Stimulated activated CD8-positive, alpha-beta memory T cell treated with anti-CD3 and anti-CD28 coated beads, Interleukin-12 subunit alpha, Interleukin-12 subunit beta, amount 100 ng/mL, for 24 hours (primary cell): ENCODE results near the gene SERPINB6.
"Not testable (repeated sequence)": the region's sequence is repeated elsewhere in the genome, so short reads cannot be mapped to it uniquely, and the experiment has no call there.

Source experiments
- DNase-seq: peaks from one replicate; pipeline ENCODE4 v3.0.0-alpha.2; 2020; ENCODE audit errors: extremely low read depth

The SERPINB6 gene

DNA sequence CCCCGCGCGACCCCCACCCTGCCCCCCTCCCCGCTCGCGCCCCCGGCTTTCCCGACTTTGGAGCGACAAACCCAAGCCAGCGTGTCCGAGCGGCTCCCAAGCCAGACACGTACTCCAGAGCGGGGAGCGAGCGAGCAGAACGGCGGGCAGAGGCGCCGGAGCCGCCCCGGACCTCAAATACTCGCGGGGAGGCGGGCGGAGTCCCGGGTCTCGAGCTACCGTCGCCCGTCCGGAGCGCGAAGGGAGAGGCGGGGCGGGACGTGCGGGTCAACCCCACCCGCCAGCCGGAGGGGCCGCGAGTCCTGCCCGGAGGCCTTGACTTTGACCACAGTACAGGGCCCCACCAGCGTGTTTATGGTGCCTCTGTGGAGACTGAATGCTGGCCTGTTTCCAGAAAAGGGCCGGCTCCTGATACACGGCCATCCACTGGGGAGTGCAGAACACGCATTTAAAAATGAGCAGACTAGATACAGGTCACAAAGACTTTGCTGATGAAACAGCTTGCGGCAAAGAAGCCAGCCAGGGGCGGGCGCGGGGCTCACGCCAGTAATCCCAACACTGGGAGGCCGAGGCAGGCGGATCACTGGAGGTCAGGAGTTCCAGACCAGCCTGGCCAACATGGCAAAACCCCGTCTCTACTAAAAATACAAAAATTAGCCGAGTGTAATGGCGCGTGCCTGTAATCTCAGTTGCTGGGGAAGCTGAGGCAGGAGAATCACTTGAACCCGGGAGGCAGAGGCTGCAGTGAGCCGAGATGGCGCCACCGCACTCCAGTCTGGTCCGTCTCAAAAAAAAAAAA lies at the start of gene SERPINB6:
TSS of gene SERPINB6 (minus strand) at position 148 of the 799 bp plus-strand sequence. CDS start 12,235 bp downstream, outside the sequence.
- no peak for DNase-seq

DNA sequence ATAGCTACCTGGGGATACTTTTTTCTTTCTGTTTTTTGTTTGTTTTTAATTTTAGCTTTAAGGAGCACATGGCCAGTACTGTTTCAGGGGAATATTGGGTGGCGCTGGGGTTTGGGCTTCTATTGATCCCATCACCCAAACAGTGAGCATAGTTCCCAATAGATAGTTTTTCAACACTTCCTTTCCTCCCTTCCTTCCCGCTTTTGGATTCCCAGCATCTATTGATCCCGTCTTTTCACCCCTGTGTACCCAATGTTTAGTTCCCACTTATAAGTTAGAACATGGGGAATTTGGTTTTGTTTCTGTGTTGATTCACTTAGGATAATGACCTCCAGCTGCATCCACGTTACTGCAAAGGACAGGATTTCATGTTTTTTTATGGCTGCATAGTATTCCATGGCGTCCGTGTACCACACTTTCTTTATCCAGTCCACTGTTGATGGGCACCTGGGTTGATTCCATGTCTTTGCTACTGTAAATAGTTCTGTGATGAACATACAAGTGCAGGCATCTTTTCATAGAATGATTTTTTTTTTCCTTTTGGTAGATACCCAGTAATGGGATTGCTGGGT lies 48.5 kb upstream of the SERPINB6 start:
- DNase-seq, result no peak

DNA sequence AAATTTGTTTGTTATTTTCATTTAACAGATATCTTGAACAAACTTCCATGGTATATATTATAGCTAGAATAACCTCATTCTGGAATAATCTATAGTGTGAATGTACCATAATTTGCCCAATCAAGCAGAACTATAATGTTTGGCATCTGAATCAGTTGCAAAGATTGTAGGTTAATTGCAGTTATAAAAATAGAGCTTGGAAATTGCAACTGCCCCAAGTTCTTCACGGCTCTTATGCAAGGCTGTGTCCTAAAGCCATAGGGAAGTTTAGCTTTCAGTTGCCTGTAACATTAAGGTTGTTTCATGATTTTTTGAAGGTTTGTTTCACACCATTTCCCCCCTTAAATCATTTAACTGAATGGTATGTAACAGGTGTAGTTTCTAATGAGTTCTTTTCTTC lies 47.7 kb upstream of the SERPINB6 start:
- no peak for DNase-seq

DNA sequence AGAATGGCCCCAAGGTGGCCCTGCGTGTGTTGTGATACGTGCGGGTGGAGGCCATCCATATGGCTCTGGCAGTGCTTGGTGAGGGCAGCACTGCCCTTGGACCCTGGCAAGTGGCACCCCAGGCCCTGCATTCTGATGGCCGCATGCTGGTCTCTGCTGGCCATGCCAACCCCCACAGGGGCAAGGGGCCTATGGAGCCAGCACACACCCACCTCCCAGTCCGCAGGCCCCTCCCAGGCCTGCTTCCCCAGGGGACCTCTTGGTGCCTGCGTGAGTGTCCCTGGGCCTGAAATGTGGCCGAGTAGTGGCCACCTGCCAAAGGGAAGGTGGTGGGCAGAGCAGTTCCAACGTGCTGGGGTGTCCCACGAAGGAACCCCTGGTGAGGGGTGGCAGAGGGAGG lies 45.9 kb upstream of the SERPINB6 start:
- no peak for DNase-seq

DNA sequence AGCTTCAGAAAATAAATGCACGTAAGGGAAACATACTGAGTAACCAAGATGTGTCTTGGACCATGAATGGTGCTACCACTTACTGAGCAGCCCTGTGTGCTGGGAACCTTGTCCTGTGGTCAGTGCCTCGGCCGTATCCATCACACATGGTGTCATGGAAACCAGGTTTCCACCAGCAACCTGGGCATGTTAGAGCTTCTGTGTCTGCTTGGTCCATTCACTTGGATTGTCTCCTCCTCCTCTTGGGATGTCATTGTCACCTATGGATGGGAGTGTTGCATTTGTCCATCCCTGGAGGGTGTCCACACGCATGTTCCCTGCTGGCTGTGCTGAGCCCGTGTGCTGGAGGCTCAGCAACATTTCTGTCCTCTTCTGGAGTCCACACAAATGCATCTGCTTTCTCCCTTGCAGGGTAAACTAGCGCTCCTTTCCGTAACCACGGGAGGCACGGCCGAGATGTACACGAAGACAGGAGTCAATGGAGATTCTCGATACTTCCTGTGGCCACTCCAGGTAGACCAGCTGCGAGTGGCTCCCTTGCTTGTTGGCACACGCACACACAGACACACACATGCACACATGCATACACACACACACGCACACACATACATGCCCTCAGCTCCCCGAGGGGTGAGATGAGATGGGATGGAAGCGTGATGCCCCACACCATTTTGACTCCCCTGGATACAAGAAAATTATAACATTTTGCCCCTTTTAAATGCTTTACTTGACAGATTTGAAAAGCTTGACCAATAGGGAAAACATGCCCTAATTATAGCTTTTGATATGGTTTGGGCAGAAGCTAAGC lies 45.3 kb upstream of the SERPINB6 start:
- no peak for DNase-seq

DNA sequence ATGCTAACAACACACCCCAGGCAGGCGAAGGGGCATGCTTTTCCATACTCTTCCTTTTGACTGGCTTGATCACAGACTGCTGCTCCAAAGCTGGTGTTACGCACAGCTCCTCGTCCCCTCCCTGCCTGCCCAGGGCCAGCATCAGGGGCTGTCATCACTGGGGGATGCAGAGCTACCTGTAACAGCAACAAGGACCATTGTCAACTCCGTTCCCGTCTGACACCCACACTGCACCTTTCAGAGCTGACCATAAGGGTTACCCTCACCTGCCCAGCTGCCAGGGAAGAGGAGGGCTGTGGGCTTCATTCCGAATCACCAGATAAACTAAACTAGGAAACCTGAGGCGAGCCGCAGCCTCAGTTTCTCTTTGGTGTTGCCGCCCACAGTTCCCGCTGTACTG lies 43.8 kb upstream of the SERPINB6 start:
- DNase-seq, result no peak

DNA sequence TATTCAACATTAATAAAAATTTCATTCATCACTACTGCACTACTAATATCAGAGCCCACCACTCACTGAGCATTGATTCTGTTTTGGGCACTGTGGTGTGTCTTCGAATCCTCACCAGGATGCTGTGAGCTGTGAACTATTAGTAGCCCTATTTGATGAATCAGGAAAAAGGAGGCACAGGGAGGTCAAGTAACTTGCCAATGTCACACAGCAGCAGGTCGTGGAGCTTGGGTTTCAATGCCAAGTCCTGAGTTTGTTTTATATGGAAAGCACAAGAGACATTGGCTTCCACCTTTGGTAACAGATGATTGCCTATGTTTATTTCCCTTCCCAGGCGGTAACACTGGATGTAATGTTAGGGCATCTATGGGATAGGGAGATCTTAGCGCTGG lies 43.3 kb upstream of the SERPINB6 start:
- no peak for DNase-seq

DNA sequence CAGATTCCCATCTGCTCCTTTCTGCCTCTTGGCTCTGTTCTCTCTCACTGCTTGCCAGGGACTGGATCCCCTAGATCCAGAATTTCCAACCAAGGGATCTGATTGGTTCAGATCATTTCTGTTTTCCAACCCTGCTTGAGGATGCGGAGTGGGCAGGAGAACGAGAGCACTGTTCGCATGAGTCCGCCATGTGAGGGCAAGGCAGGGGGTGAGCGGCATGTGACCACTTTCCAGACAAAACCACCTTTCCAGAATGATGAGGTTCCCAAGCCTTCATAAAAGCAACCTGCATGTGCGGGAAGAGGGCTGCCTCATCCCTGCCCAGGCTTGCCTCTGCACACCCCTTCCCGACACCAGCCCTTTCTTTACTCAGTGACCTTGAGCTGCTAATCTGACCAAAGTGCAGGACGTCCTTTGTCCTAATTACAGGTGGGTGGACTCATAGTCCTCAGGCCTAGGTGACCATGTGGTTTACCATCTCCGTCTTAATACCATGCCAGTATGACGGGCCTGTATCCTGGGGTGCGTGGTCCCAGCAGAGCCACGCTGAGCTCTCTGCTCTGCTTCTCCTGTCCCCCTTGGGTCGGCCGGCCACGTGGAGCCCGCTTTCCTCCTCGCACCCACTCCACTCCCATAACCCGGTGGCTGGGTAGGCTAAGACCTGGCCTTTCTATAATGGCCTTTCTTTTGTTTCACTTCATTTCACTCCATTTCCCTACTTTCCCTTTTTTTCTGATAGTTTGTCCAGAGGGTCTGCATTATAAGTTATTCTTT lies 42.7 kb upstream of the SERPINB6 start:
- no peak for DNase-seq

DNA sequence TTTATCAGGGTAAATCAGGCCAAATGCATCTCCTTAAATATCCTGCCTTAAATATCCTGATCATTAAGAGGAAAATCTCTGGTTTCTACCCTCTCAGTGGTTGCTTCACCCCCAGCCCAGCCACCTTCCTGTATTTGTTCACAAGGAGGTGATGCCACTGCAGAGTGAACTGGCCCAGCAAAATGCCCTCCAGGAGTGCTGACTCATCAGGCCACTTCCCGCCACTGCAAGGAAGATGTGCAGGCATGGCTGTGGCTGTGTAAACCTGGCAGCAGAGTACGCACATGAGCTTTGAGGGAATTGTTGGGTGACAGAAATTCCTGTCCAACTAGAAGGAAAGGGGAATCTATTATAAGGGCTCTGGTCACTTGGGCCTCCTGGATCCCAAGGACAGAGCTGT lies 42.1 kb upstream of the SERPINB6 start:
- no peak for DNase-seq

DNA sequence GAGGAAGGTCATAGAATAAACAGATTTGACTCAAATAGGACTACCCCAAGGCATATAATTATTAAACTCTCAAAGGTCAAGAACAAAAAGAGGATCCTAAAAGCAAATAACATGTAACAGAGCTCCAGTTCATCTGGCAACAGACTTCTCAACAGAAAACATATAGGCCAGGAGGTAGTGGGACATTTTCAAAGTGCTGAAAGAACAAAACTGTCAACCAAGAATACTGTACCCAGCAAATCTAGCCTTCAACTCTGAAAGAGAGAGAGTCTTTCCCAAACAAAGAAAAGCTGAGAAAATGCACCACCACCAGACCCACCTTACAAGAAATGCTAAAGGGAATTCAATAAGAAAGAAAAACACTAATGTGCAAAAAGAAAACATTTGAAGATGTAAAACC lies 40.2 kb upstream of the SERPINB6 start:
- DNase-seq, result no peak

DNA sequence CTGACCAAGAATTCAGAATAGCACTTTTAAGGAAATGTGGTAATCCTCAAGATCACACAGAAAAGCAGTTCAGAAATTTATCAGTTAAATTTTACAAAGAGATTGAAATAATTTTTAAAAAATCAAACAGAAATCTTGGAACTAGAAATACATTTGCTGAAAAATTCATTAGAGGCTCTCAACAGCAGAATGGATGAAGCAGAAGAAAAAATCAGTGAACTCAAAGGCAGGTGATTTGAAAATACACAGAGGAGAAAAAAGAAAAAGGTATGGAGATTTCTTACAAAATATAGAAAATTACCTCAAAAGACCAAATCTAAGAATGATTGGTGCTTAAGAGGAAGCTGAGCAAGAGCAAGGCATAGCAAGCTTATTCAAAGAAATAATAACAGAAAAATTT lies 39.8 kb upstream of the SERPINB6 start:
- DNase-seq, result no peak

DNA sequence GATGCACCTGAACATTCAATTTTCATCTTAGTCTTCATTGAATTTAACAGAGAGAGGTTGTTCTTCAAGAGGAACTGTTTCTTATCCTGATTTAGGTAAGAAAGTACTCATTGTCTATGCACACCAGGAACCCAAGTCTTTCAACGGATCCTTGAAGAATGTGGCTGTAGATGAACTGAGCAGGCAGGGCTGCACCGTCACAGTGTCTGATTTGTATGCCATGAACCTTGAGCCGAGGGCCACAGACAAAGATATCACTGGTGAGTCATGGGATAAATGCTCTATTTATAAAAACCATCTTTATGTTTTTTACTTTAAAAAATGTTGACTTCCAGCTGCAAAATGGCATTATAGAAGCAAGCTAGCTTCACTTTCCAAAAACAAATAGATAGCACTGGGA lies 38.6 kb upstream of the SERPINB6 start:
- DNase-seq, result no peak

DNA sequence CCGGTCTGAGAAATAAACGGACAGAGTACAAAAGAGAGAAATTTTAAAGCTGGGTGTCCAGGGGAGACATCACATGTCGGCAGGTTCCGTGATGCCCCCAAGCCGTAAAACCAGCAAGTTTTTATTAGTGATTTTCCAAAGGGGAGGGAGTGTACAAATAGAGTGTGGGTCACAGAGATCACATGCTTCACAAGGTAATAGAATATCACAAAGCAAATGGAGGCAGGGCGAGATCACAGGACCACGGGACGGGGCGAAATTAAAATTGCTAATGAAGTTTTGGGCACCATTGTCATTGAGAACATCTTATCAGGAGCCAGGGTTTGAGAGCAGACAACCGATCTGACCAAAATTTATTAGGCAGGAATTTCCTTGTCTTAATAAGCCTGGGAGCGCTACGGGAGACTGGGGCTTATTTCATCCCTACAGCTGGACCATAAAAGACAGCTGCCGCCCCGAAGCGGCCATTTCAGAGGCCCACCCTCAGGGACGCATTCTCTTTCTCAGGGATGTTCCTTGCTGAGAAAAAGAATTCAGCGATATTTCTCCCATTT lies 37.4 kb upstream of the SERPINB6 start:
- DNase-seq, result not testable (repeated sequence)

DNA sequence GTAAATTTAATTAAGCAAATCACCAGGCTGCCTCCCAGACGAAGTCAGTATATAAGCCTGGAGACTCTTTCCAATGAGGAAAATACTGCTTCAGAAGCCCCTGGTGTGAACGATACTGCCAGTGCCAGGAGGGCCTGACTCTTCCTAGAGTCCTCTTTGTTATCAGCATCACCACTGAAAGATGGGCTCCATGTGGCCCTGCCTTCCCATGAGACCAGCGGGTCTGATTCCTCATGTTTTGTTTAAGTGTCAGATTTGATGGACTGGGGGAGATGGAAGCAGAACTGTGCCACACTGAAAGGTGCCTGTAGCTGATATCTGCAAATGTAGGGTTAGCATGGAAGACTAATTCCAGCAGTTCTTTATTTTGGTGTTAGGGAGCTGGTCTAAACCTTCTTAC lies 36.2 kb upstream of the SERPINB6 start:
- no peak for DNase-seq

DNA sequence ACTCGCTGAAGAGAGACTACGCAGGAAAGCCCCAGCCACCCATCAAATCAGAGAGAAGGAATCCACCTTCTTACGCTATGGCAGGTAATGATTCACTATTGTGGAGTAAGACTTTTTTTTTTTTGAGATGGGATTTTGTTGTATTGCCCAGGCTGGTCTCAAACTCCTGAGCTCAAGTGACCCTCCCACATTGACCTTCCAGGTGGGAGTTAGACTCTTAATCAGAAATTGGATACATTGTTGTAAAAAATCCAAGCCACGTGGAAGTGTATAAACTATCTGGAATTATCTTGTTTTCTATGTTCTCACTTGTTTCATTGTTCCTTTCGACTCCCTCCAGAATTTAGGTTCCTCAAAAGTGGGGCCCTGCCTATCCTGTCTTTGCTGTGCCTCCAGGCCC lies 35.1 kb upstream of the SERPINB6 start:
- DNase-seq, result no peak

DNA sequence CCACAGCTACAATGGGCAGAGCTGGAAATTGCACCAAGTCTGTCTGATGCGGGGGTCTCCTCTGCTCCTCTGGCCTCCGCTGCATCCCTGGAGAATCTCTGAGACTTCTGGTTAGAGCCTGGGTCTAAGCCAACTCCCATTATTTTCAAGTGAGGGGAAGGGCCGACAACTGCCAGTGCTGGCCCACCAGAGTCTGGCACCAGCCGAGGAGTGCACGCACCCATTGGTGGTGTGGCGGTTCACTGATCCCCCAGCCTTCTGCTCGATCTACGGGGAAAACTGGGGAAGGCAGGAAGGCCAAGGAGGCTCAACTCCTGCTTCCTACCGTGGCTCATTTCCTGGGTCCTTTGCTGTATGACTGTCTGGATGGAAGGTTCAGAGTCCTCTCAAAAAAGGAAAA lies 34.5 kb upstream of the SERPINB6 start:
- DNase-seq, result no peak

DNA sequence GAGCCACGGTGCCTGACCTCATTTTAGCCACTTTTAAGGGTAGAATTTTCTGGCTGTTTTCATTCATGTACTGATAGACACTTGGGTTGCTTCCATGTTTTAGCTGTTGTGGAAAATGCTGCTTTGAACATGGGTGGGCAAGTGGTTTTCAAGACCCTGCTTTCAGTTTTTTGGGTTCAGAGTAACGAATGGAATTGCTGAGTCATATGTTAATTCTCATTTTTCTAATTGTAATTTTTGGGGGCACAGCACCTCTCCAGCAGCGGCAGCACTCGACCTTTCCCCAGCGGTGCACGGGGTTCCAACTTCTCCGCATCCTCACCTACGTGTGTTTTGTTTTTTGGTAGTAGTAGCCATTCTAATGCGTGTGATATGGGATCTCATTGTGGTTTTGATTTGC lies 33.7 kb upstream of the SERPINB6 start:
- DNase-seq, result no peak

DNA sequence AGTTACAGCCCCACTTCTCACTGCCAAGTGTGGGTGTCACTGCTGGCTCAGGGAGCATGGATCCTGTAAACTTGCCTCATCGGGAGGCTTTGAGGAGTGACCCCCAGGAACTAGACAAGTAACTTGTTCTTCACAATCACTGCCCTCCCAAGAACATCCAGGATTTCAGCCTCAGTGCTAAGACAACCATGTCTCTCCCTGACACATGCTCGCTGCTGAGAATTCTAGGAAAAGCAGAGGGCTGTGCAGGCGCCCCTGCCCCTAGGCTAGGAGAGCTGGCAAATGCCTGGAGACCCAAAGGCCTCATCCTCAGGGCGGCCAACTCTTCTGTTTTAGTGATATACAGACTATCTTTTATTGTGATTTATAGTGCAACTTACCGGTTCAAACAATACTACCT lies 31.9 kb upstream of the SERPINB6 start:
- not testable (repeated sequence) for DNase-seq

DNA sequence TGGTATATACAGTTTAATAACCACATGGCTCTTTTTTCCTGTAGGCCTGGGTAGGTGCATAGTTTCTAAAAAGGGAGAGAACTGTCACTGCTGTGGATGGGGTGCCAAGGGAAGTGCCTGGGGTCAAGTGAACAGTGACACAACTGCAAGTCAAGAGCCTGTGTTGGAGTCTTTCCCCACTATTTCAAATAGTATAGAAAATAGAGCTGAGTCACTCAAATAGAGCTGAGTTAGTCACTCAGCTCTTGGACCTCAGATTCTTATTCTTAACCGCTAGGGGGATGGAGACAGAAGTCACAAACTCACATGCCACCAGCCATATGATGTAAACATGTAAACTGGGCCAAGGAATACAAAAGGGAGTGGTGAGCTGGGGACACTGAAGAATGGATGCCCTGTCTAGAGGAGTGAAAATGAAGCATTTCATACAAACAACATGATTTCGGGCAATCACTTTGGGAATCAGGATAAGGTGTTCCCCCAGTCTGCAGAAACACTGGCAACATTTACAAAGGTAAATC lies 30.5 kb upstream of the SERPINB6 start:
- DNase-seq, result no peak

DNA sequence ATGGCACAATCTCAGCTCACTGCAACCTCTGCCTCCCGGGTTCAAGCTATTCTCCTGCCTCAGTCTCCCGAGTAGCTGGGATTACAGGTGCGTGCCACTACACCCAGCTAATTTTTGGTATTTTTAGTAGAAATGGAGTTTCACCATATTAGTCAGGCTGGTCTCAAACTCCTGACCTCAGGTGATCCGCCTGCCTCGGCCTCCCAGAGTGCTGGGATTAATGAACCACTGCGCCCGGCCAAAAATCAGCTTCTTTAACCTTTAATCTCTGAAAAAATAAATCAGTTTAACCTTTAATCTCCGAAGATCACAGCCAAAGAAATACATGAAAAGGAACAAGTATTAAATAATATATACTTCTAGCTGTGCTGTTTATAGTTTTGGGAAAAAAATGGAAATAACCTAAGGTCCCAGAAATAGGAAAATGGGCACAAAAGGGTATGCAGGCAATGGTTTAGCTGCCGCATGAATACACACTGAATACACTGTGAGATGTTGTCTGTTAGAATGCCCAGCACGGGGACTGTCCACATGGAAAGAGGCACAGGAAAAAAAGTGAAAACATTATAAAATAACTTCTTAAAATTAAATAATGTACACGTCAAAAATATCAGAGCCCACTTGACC lies 29.9 kb upstream of the SERPINB6 start:
- no peak for DNase-seq
